Effector memory CD8-positive, alpha-beta T cell (primary cell): ENCODE measurements around the gene NCOA7.

Experiments used
- ATAC-seq: fragments of 150-1000 bp; cut with Tn5 transposase; replicated peaks from 2 replicates; pipeline ENCODE4 v1.10.0; 2021; ENCODE audit warnings: mild to moderate bottlenecking, moderate library complexity
- DNase-seq, 3 experiments: peaks; one replicate each; pipeline ENCODE4 v3.0.0; 2021
- H3K27ac Mint-ChIP-seq, 2 donors: one replicate each; pipeline ENCODE4 v1.8.0; 2022; ENCODE audit warnings: mild to moderate bottlenecking in 2 of 2, mixed read lengths in 2 of 2, moderate library complexity in 2 of 2
- H3K27me3 Mint-ChIP-seq, 2 donors: one replicate each; pipeline ENCODE4 v1.8.0; 2022; ENCODE audit warnings: mixed read lengths in 2 of 2
- H3K36me3 Mint-ChIP-seq: one replicate; pipeline ENCODE4 v1.8.0; 2022; ENCODE audit warnings: mild to moderate bottlenecking, moderate library complexity, mixed read lengths; ENCODE audit not compliant: insufficient read depth
- H3K4me1 Mint-ChIP-seq, 2 donors: one replicate each; pipeline ENCODE4 v1.8.0; 2022; ENCODE audit warnings: low read depth in 2 of 2, mixed read lengths in 2 of 2
- H3K4me3 Mint-ChIP-seq, 2 donors: one replicate each; pipeline ENCODE4 v1.8.0; 2022; ENCODE audit warnings: mild to moderate bottlenecking in 2 of 2, mixed read lengths in 2 of 2, moderate library complexity in 2 of 2
- H3K9me3 Mint-ChIP-seq, 2 donors: one replicate each; pipeline ENCODE4 v1.8.0; 2022; ENCODE audit warnings: mixed read lengths in 2 of 2
- total RNA-seq, 9 experiments: gene quantifications; one replicate each; lab custom pipeline; 2026; lab: John Stamatoyannopoulos, UW

Gene NCOA7, protein sequence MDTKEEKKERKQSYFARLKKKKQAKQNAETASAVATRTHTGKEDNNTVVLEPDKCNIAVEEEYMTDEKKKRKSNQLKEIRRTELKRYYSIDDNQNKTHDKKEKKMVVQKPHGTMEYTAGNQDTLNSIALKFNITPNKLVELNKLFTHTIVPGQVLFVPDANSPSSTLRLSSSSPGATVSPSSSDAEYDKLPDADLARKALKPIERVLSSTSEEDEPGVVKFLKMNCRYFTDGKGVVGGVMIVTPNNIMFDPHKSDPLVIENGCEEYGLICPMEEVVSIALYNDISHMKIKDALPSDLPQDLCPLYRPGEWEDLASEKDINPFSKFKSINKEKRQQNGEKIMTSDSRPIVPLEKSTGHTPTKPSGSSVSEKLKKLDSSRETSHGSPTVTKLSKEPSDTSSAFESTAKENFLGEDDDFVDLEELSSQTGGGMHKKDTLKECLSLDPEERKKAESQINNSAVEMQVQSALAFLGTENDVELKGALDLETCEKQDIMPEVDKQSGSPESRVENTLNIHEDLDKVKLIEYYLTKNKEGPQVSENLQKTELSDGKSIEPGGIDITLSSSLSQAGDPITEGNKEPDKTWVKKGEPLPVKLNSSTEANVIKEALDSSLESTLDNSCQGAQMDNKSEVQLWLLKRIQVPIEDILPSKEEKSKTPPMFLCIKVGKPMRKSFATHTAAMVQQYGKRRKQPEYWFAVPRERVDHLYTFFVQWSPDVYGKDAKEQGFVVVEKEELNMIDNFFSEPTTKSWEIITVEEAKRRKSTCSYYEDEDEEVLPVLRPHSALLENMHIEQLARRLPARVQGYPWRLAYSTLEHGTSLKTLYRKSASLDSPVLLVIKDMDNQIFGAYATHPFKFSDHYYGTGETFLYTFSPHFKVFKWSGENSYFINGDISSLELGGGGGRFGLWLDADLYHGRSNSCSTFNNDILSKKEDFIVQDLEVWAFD
- total RNA-seq, result 65.2 to 267 (median 113) reads per million in 9 experiments

DNA sequence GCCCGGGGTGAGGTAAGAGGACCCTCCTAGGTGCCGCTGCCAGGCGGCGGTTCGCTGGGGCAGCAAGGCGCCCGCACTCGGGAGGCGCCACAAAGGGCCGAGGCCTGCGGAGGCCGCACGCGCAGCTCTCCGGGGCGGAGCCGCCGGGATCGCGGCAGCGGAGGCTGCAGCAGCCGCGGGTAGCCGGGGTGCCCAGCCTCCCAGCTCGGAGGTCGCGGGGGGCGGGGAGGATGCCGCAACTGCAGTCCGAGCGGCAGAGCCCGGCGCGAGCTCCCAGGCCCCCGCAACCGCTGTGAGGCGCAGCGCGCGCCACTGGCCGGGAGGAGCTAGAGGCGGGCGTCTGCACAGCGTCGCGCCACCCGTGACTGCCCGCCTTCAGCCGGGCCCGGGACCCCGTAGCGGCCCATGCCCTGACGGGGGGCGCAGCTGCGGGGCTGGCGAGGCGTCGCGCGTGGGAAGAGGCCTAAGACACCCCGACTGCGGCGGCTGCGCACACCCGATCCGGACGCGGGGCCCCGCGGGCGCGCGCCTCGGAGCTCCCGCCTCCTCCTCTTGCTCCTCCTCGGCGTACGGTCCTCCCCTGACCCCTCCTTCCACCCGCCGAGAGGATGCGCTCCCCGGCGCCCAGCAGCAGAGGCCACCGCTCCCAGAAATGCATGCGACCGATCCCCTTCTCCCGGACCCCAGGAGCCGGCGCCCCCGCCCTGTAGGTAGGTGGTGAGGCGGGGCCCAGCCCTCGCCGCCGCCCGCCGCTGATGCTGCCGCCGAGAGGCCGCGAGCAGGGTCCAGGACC is at the start of gene NCOA7:
TSS of gene NCOA7 (plus strand) at position 603 of the 793 bp plus-strand sequence. CDS start 24,395 bp downstream, outside the sequence.
- Mint-ChIP-seq H3K27ac (peak within 1 kb of the TSS; percentile 97 to 99), H3K4me1 (peaks cover 35 to 42% of the 10 kb centered on the region in 2 donors), H3K36me3 (peaks cover 14% of the 10 kb centered on the region), H3K4me3 (peak within 1 kb of the TSS; percentile 87 to 93), H3K27me3 (no peaks in the 10 kb centered on the region), H3K9me3 (no peaks in the 10 kb centered on the region)
- ATAC-seq, result peak; percentile 78
- peak; percentile 71 to 76 (median 74) for DNase-seq

DNA sequence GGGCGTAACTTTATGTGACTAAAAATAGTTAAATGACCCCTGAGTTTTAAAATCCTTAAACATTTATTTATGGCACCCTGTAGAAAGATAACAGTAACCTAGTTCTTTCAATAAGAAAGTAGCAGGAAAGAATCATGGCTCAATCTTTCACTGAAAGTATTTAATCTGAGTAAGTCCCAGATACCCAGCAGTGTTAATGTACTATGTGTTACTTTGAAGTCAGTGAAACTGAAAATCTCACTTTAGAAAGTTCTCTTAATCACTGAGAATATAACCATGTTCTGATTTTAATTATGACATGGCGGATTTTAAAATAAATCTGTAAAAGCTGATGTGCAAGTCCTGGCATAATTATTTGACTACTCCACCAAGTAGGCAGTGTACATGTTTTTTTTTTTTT is 49.4 kb upstream of the NCOA7 start:
- H3K27me3 Mint-ChIP-seq, result peaks cover 34 to 35% of the 10 kb centered on the region in 2 donors
- DNase-seq, result no peak
- H3K4me3 Mint-ChIP-seq, result no peak overlapping the region
- no peak for ATAC-seq
- peaks cover 3 to 4% of the 10 kb centered on the region in 2 donors for H3K4me1 Mint-ChIP-seq
- H3K36me3 Mint-ChIP-seq, result no peaks in the 10 kb centered on the region
- no peaks in the 10 kb centered on the region for H3K9me3 Mint-ChIP-seq
- H3K27ac Mint-ChIP-seq, result no peak overlapping the region

DNA sequence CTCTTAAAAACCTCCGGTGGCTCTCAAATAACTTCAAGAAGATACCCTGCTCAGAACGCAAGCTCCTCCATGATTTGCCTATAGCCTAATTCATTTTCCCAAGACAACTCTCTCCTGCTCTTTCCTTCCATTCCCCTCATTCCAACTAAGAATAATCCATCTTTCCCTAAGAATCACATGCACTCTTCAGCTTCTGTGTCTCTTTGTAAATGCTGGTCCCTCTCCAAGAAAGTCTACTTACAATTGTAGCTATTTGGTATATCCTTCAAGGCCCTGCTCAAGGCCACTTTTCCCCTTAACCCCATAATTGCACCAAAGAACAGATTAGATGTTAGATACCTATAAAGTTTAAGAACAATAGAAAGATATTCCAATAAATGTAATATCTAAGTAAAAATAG is 48.7 kb upstream of the NCOA7 start:
- Mint-ChIP-seq H3K9me3 (no peaks in the 10 kb centered on the region), H3K27me3 (peaks cover 34 to 35% of the 10 kb centered on the region in 2 donors)
- no peak for ATAC-seq

DNA sequence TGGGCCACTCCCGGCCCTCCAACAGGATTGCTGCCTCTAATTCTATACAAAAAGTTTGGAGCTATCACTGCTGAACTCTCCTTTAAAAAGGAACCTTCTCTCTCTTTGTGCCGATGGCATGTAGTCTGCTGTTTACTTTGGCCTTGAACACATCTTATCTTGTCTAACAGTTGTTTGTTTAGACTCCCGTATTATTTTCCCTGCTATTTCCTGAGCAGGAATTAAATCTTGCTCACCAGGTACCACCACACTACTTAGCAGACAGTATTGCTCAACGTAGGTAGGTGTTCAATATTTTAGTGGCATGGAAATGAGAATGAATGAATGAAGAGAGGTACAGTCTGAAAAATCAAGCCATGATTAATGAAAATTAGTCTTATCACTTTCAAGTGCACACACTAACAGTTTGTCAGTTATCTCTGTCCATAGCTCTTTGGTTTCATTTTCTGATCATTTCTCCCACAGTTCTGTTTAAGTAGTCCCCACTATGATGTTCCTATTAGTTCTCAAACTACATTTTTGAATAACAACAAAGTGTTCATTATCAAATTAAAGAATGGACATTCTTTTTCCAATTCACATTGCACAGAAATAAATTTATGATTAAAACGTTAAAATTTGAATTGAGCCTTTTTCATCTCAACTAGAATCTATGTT is 48.2 kb upstream of the NCOA7 start:
- no peaks in the 10 kb centered on the region for H3K36me3 Mint-ChIP-seq
- H3K9me3 Mint-ChIP-seq, result no peaks in the 10 kb centered on the region
- H3K27me3 Mint-ChIP-seq, result peaks cover 29 to 31% of the 10 kb centered on the region in 2 donors
- no peak overlapping the region for H3K27ac Mint-ChIP-seq
- no peak for DNase-seq
- H3K4me3 Mint-ChIP-seq, result no peak overlapping the region
- H3K4me1 Mint-ChIP-seq, result peaks cover 9 to 14% of the 10 kb centered on the region in 2 donors
- ATAC-seq, result no peak

More for the DNA sequence above, 48.7 kb upstream of the NCOA7 start:
- Mint-ChIP-seq H3K4me3 (no peak overlapping the region), H3K4me1 (peaks cover 7 to 10% of the 10 kb centered on the region in 2 donors), H3K27ac (no peak overlapping the region), H3K36me3 (no peaks in the 10 kb centered on the region)
- no peak for DNase-seq

DNA sequence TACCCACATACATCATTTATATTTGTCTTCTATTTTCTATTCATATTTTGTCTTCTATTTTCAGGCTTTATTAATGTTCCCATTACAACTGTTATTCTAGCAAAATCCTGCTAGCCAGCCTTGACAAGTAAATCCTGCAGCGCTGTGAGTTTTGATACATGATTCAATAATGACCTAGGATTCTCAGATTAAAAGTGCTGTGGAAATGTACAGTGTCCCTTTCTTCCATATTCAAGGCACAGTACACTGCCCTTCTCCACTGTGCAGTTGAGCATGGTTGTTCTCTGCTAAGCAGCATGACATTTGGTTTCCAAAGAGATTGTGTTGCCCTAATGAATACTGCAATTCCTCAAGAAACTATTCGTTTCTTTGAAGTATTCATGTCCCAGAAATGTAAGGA is 47.2 kb upstream of the NCOA7 start:
- peaks cover 24 to 25% of the 10 kb centered on the region in 2 donors for H3K27me3 Mint-ChIP-seq

DNA sequence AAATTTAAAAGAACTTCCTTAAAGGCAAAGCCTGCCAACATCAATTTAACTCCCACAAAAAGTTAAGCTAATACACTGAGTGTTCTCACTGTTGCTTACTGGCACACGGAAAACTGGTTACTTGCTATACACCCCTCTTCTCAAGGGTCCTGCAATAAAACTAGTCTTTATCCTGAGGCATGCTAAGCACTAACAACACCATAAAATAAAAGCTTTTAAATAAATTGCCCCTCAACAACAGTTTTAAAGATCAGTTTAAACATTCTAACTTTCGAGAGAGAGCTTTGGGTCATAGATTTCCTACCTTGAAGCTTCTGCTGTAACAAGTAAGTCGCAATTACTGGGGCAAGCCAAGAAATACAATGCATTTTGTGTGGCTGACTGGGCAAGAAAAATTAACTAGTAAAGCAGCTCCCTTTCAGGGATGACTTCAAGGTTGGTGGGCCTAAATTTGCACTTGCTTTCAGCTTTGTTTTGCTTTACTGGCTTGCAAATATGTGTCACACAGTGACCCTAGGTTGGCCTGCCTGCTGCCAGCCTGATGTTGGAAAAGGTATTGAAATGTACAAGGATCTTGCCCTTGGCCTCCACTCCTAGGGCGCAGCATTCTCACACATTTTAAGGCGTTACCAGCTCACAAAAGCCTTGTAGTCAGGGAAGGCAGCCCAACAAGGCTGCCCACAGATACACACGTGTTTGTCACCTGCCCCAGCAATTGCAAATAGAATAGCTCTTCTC is 45.3 kb upstream of the NCOA7 start:
- Mint-ChIP-seq H3K27me3 (peaks cover 25 to 32% of the 10 kb centered on the region in 2 donors), H3K27ac (no peak overlapping the region), H3K9me3 (no peaks in the 10 kb centered on the region), H3K36me3 (no peaks in the 10 kb centered on the region), H3K4me1 (peaks cover 18 to 32% of the 10 kb centered on the region in 2 donors), H3K4me3 (no peak overlapping the region)
- DNase-seq, result no peak
- no peak for ATAC-seq

More for the DNA sequence above, 47.2 kb upstream of the NCOA7 start:
- Mint-ChIP-seq H3K27ac (no peak overlapping the region), H3K9me3 (no peaks in the 10 kb centered on the region), H3K4me1 (peaks cover 9 to 22% of the 10 kb centered on the region in 2 donors), H3K4me3 (no peak overlapping the region), H3K36me3 (no peaks in the 10 kb centered on the region)
- ATAC-seq, result no peak
- DNase-seq, result no peak

DNA sequence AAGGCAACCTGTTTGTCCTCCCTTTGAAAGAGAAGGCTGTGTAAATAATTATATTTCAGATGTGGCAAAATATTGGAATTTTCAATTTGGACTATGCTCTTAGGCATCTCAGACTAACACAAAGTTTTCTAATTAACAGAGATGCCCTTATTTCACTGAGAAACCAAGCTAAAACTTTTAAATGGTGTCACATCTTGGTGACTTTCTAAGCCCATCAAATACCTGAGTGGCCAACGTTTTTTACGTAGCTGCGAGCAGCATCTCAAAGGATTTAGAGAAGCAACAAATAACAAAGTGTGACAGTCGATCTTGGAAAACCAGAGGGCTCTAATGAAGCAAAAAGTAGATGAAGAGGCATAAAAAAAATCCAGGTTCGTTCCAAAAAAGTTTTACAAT is 44.7 kb upstream of the NCOA7 start:
- Mint-ChIP-seq H3K9me3 (no peaks in the 10 kb centered on the region), H3K36me3 (no peaks in the 10 kb centered on the region), H3K4me3 (peak overlapping the region; percentile 87), H3K4me1 (peaks cover 21 to 36% of the 10 kb centered on the region in 2 donors), H3K27me3 (peaks cover 23 to 36% of the 10 kb centered on the region in 2 donors), H3K27ac (peak overlapping the region; percentile 82 to 87)
- ATAC-seq (no peak), DNase-seq (no peak)

DNA sequence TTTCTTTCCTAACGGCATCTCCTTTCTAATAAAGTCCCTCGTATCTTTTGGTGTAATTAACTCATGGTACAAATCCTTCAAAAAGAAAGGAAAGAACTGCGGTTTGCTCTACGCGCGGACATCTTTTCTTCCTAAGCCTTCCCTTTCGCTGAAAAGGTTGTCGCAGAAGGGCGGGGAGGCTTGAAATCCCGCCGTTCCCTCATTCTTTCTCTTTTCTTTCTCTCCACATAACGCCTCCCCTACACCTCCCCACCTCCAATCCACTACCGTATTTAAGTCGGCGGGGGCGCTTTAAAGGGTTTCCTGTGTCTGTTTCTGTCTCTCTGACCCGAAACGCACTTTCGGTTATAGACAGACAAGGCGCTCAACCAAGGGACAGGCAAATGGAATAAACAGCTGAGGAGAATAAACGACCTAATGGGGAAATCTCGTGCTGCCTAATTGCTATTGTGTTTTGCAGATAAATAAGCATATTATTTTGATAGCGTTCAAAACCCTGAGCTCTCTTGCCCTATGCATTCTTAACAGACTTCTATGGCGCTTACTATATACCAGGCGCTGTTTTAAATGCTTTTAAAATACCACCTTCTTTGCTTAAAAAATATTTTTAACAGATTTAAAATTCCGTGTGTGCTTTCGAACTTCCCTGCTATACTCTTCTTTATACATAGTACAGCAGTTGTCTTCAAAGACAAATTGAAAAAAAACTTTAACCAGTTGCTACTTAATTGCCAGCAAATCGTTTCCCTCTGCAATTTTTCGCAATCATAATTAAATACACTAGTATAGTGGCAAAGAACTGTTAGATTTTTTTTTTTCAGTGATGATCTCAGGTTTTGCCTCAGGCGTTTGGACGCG is 43.8 kb upstream of the NCOA7 start:
- H3K4me3 Mint-ChIP-seq, result peak overlapping the region; percentile 87
- H3K36me3 Mint-ChIP-seq, result no peaks in the 10 kb centered on the region
- H3K9me3 Mint-ChIP-seq, result no peaks in the 10 kb centered on the region
- peak; percentile 64 to 68 (median 64) for DNase-seq
- H3K27ac Mint-ChIP-seq, result peak overlapping the region; percentile 82 to 87
- H3K4me1 Mint-ChIP-seq, result peaks cover 21 to 39% of the 10 kb centered on the region in 2 donors
- H3K27me3 Mint-ChIP-seq, result peaks cover 23 to 33% of the 10 kb centered on the region in 2 donors
- ATAC-seq, result peak; percentile 65

DNA sequence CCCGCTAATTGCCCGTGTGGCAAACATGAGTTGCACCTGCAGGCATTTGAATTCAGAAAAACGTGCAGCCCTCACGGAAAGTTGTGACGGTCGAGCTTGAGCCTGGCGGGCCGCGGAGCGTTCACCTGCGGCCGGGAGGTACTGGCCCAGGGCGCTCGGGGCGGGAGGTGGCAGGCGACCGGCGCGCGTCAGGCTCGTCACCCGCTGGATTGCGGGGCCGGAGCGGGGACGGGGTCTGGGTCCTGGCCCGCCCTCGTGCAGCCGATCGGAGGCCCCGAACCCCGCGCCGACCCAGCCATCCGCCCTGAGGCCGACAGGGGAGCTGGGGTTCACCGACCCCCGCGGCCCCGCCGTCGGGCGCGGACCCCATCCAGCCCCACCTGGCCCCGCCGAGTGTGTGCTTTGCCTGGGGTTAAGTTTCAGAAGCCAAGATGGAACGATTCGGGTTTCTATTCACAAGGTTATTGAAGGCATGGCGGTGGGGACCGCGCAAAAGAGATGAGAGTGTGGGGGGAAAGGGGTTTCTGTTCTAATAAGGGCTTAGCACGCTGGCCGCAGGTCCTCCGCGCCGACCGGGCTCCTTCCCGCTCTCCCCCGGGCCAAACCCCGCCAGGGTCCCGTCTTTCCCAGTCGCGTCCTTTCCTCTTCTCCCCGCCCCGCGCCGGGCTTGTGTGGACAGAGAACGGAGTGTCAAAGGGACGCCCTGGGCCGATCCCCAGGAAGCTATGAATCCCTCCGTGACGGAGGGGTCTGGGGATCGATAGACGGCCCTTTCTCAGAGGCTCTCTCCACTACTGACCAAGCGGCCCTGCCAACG is 43.0 kb upstream of the NCOA7 start:
- H3K4me1 Mint-ChIP-seq, result peaks cover 21 to 39% of the 10 kb centered on the region in 2 donors
- H3K9me3 Mint-ChIP-seq, result no peaks in the 10 kb centered on the region
- H3K27me3 Mint-ChIP-seq, result peaks cover 23 to 25% of the 10 kb centered on the region in 2 donors
- DNase-seq, result peak in 2 of 3 experiments; percentile 17 to 23
- peak overlapping the region in 1 of 2 donors; percentile 82 for H3K27ac Mint-ChIP-seq
- no peaks in the 10 kb centered on the region for H3K36me3 Mint-ChIP-seq
- peak overlapping the region; percentile 87 for H3K4me3 Mint-ChIP-seq
- ATAC-seq, result peak; percentile 2

DNA sequence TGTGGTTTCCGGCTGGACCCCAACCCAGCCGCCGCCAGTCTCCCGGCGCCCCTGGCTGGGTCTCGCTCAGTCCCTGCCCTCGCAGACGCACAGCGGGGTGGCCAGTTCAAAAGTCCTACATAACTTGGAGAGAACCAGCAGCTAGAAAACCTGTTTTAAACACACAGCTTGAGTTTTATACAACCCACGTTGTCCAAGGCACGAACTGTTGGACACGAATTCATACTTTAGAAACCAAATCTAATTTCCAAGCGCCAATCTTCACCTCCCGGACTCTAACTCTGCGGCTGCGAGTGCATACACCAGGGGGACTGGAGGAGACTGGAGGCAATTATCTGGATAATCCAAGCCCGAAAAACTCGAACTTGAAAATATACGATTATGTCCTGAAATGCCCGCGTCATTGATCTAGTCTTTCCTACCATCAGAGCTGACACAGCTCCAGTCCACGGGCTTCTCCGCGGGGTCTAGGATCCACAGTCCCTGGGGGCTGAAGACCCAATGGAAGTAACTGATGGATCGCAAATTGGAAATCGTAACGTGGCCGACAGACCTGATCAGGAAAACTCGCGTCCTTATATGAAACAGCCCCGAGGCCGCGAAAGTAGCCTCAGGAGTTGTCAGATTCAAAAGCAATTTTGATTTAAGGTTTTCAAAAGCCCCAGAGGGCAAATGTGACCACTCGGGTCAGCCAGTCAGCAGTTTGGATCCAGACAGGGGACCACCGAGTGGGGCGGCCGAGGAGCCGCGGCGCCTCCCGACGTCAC is 42.2 kb upstream of the NCOA7 start:
- H3K27me3 Mint-ChIP-seq, result peaks cover 23 to 24% of the 10 kb centered on the region in 2 donors
- ATAC-seq (no peak), DNase-seq (peak in 1 of 3 experiments; percentile 14)
- H3K9me3 Mint-ChIP-seq, result no peaks in the 10 kb centered on the region
- peak overlapping the region; percentile 87 for H3K4me3 Mint-ChIP-seq
- H3K27ac Mint-ChIP-seq, result peak overlapping the region; percentile 38 to 67
- H3K36me3 Mint-ChIP-seq, result no peaks in the 10 kb centered on the region
- H3K4me1 Mint-ChIP-seq, result peaks cover 21 to 39% of the 10 kb centered on the region in 2 donors
